ENCODE results near the gene PARP16.

- TF ChIP-seq POLR2AphosphoS5 (IDR thresholded peaks at IDR 0.05; ENCODE audit: borderline replicate concordance, low read depth, low read length) (no peak), EZH2 (IDR thresholded peaks at IDR 0.05) (no peak)
These were observed 15.4 kb upstream of the PARP16 start for GRCh38 chr15:65302061-65302460.
